SU-DHL-6 (cell line): ENCODE results near the gene WAC.

ENCODE experiments used
- H2AFZ ChIP-seq: fragments of 200-600 bp; sonication (generic); 2 replicates; pipeline ENCODE4 v1.6.1; 2014; ENCODE audit warnings: low read depth, mild to moderate bottlenecking, moderate library complexity, mixed read lengths, antibody characterized with exemption, low read length; ENCODE audit not compliant: severe bottlenecking
- H3F3A ChIP-seq: fragments of 200-600 bp; shearing (Covaris generic); 2 replicates; pipeline ENCODE4 v1.6.0; 2016; ENCODE audit warnings: antibody characterized with exemption, mild to moderate bottlenecking; ENCODE audit not compliant: insufficient read depth
- H3K27ac ChIP-seq: fragments of 200-600 bp; sonication (generic); 2 replicates; pipeline ENCODE4 v1.5.1; 2016; ENCODE audit warnings: low read depth, mild to moderate bottlenecking, low read length, moderate library complexity, mixed read lengths
- H3K27me3 ChIP-seq: fragments of 200-600 bp; sonication (generic), shearing (Covaris generic); 2 replicates; pipeline ENCODE4 v1.6.0; 2014; ENCODE audit warnings: mild to moderate bottlenecking, low read length
- H3K36me3 ChIP-seq: fragments of 200-600 bp; sonication (generic); 2 replicates; pipeline ENCODE4 v1.6.1; 2014; ENCODE audit warnings: mild to moderate bottlenecking, low read length, mixed read lengths
- H3K4me2 ChIP-seq: fragments of 300-600, 200-600 bp; shearing (Covaris generic), sonication (generic); 2 replicates; pipeline ENCODE4 v1.6.0; 2014; ENCODE audit warnings: low read length, low read depth, mild to moderate bottlenecking; ENCODE audit not compliant: poor library complexity, severe bottlenecking
- H3K4me3 ChIP-seq: fragments of 200-600 bp; sonication (generic); 2 replicates; pipeline ENCODE4 v1.5.1; 2014; ENCODE audit warnings: antibody characterized with exemption, low read length, mild to moderate bottlenecking, mixed read lengths; ENCODE audit not compliant: insufficient read depth, poor library complexity, severe bottlenecking
- H3K79me2 ChIP-seq: fragments of 200-600 bp; sonication (generic); 2 replicates; pipeline ENCODE4 v1.6.1; 2014; ENCODE audit warnings: mild to moderate bottlenecking, low read length, moderate library complexity; ENCODE audit not compliant: insufficient read depth
- H3K9ac ChIP-seq: fragments of 200-600 bp; sonication (generic); 2 replicates; pipeline ENCODE4 v1.7.0; 2014; ENCODE audit warnings: mild to moderate bottlenecking, low read length
- H3K9me2 ChIP-seq: fragments of 200-600 bp; sonication (generic); replicated peaks from 2 replicates; pipeline ENCODE4 v1.6.1; 2014; ENCODE audit warnings: low read length; ENCODE audit not compliant: insufficient read depth
- H3K9me3 ChIP-seq: fragments of 200-600 bp; sonication (generic); 2 replicates; pipeline ENCODE4 v1.6.1; 2014; ENCODE audit warnings: low read length, mixed read lengths; ENCODE audit not compliant: insufficient read depth
- H4K20me1 ChIP-seq: fragments of 200-600 bp; sonication (generic); 2 replicates; pipeline ENCODE4 v1.6.1; 2014; ENCODE audit warnings: low read depth, mild to moderate bottlenecking, antibody characterized with exemption, low read length, moderate library complexity, mixed read lengths
- CTCF ChIP-seq: fragments of 200-600 bp; sonication (generic); IDR thresholded peaks from one replicate; pipeline ENCODE4 v1.5.1; 2017; ENCODE audit warnings: antibody characterized with exemption, mild to moderate bottlenecking, low read length, moderate library complexity; ENCODE audit not compliant: insufficient read depth, poor library complexity, severe bottlenecking
- EZH2phosphoT487 ChIP-seq: fragments of 200-600 bp; sonication (generic), shearing (Covaris generic); conservative IDR thresholded peaks from 2 replicates; pipeline ENCODE4 v1.6.1; 2018; ENCODE audit warnings: mild to moderate bottlenecking, antibody characterized with exemption, low read length, moderate library complexity, mixed read lengths

The WAC gene

DNA sequence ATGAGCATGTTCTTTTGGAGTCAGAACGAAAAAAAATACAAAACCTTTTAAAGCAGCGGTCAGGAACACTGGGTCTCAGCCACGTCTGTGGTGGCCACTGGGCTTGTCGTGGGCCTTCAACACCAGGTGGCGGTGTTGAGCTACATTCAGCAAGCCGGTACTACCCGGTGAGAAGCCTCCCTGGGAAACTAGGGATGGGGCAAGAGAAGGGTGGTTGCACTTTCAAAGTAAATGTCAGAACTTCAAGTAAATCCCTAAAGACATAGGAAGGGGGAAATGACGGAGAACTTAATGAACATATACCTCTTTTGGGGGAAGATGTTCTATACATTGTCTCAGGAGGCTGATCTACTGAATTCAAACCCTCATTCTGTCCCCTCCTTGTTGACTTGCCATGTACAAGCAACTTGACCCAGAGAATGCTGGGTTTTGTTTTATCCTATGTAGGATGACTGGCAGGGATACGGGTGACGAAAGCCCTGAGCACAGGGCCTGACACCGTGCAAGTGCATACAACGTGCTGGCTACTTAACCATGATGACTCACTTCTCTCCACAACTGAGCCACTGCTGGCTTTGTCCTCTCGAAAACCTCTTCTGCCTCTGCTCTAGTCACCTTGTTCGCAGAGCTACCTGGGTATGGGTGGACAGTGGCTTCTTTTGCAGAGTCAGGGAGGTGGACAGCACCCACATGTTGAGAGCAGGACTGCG lies 95.4 kb downstream of the WAC start:
- no peak overlapping the region for H3K27ac ChIP-seq
- H3K4me3 ChIP-seq, result no peak overlapping the region
- no peak overlapping the region for H2AFZ ChIP-seq
- H3K36me3 ChIP-seq, result no peaks in the 10 kb centered on the region
- no peaks in the 10 kb centered on the region for H3K27me3 ChIP-seq
- no peaks in the 10 kb centered on the region for H3K9me3 ChIP-seq
- no peaks in the 10 kb centered on the region for H3K9me2 ChIP-seq
- no peak overlapping the region for H3K9ac ChIP-seq
- peaks cover 17% of the 10 kb centered on the region; the same call in 1 of the 2 replicates for H3F3A ChIP-seq
- H4K20me1 ChIP-seq, result no peaks in the 10 kb centered on the region
- H3K4me2 ChIP-seq, result no peak overlapping the region
- H3K79me2 ChIP-seq, result no peaks in the 10 kb centered on the region
- TF ChIP-seq CTCF, result peak; percentile 63
- TF ChIP-seq EZH2phosphoT487, result no peak

DNA sequence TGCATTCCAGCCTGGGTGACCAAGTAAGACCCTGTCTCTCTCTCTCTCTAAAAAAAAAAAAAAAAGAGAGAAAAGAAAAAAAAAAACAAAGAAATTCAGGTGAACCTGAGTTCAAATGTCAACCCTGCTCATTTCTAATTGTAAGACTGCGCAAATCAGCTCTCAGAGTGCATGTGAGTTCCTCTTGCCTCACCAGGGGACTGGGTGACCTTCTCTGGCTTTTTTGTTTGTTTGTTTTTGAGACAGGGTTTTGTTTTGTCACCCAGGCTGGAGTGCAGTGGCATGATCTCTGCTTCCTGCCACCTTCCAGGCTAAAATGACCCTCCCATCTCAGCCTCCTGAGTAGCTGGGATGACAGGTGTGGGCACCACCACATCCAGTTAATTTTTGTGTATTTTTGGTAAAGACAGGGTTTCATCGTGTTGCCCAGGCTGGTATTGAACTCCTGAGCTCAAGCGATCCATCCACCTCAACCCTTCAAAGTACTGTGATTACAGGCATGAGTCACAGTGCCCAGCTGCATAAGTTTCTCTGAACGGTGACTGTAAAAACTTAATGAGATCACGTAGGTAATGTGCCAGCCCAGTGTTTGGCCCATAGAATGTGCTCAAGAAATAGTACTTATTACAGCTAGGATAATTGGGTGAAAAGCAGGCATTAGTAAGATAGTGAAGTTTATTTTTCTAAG lies 99.1 kb downstream of the WAC start:
- Histone ChIP-seq H3K27me3 (no peaks in the 10 kb centered on the region), H3K36me3 (no peaks in the 10 kb centered on the region), H3K4me3 (no peak overlapping the region), H3F3A (no peaks in the 10 kb centered on the region), H3K4me2 (no peak overlapping the region), H3K27ac (no peak overlapping the region), H3K9me3 (no peaks in the 10 kb centered on the region), H3K79me2 (no peaks in the 10 kb centered on the region), H4K20me1 (no peaks in the 10 kb centered on the region), H2AFZ (no peak overlapping the region), H3K9me2 (no peaks in the 10 kb centered on the region), H3K9ac (no peak overlapping the region)
- TF ChIP-seq CTCF (no peak), EZH2phosphoT487 (no peak)

DNA sequence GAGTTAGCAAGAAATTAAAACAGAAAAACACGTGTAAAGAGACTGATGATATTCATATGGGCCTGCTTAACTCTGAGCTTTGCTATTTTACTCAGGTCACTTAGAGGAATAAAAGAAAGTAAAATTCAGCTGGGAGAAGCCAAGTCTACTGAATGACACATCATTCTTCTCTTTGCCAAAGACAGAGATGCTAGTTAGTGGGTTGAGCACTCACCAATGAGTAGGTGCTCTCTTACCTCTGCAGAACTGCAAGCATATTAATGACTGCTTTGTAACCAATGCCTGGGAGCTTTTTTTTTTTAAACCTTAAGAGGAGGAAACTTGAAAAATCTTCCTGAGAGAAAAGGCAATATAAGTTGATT lies 99.6 kb downstream of the WAC start:
- Histone ChIP-seq H3K79me2 (no peaks in the 10 kb centered on the region), H3K4me3 (no peak overlapping the region), H3K9me3 (no peaks in the 10 kb centered on the region), H4K20me1 (no peaks in the 10 kb centered on the region), H3K27ac (no peak overlapping the region), H3K9ac (no peak overlapping the region), H2AFZ (no peak overlapping the region), H3K27me3 (no peaks in the 10 kb centered on the region), H3K4me2 (no peak overlapping the region), H3K36me3 (no peaks in the 10 kb centered on the region), H3F3A (no peaks in the 10 kb centered on the region), H3K9me2 (no peaks in the 10 kb centered on the region)
- TF ChIP-seq EZH2phosphoT487, result no peak
- TF ChIP-seq CTCF, result no peak
